ENCODE data around the gene VPS26C.

DNA sequence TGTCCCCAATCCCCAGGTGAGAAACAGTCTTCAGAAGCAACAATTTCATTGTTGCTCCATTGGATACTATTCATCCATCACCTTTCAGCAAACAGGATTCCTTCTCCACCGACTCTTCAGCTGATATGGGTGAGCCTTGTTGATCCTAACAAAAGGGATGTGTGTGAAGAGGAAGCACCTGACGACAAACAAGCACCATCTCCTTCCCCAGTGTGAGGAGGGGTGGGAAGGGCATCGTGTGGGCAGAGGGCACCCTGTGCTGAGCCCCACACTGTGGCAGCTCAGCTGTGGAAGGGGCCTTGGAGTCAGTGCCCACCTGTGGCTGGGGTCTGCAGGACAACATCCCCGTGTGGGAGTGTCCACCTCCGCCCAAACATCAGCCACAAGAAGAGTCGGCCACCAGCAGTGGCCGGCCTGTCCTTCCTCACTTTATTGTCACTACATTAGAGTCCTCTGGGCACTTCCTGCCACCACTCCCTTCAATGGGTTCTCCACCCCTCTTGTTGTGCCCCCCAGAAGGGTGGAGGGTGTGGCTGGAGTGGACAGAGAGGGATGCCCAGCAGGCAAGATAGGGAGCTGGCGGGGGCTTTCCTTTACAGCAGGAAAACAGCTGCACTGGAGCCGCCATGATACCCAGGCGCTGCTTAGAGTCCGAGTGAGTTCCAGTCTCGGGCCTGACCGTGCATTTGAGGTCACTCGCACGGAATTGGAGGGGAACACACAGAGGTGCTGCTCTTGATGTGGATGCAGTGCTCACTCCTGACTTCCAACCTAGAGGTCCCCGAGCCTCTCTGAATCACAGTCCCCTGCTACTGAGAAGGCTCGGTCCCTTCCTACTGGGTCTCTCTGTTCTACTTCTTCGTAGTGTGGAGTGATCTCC, 40.9 kb downstream of the VPS26C start:
- no peak for TF ChIP-seq MAX (IDR thresholded peaks at IDR 0.05)
- TF ChIP-seq POLR2A (IDR thresholded peaks at IDR 0.05; ENCODE audit: low read length), result no peak
- TF ChIP-seq, protein P1, sequence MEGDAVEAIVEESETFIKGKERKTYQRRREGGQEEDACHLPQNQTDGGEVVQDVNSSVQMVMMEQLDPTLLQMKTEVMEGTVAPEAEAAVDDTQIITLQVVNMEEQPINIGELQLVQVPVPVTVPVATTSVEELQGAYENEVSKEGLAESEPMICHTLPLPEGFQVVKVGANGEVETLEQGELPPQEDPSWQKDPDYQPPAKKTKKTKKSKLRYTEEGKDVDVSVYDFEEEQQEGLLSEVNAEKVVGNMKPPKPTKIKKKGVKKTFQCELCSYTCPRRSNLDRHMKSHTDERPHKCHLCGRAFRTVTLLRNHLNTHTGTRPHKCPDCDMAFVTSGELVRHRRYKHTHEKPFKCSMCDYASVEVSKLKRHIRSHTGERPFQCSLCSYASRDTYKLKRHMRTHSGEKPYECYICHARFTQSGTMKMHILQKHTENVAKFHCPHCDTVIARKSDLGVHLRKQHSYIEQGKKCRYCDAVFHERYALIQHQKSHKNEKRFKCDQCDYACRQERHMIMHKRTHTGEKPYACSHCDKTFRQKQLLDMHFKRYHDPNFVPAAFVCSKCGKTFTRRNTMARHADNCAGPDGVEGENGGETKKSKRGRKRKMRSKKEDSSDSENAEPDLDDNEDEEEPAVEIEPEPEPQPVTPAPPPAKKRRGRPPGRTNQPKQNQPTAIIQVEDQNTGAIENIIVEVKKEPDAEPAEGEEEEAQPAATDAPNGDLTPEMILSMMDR (IDR thresholded peaks at IDR 0.05), result no peak
- no peak for TF ChIP-seq RFX5 (IDR thresholded peaks at IDR 0.05)
- TF ChIP-seq CBX8 (IDR thresholded peaks at IDR 0.05), result no peak
- no peak for TF ChIP-seq HDAC2 (IDR thresholded peaks at IDR 0.05)
- TF ChIP-seq, protein P2, sequence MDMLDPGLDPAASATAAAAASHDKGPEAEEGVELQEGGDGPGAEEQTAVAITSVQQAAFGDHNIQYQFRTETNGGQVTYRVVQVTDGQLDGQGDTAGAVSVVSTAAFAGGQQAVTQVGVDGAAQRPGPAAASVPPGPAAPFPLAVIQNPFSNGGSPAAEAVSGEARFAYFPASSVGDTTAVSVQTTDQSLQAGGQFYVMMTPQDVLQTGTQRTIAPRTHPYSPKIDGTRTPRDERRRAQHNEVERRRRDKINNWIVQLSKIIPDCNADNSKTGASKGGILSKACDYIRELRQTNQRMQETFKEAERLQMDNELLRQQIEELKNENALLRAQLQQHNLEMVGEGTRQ (IDR thresholded peaks at IDR 0.05), result no peak
- no peak for TF ChIP-seq EP300 (IDR thresholded peaks at IDR 0.05)
- TF ChIP-seq, protein P3, sequence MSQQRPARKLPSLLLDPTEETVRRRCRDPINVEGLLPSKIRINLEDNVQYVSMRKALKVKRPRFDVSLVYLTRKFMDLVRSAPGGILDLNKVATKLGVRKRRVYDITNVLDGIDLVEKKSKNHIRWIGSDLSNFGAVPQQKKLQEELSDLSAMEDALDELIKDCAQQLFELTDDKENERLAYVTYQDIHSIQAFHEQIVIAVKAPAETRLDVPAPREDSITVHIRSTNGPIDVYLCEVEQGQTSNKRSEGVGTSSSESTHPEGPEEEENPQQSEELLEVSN (IDR thresholded peaks at IDR 0.05; ENCODE audit: borderline replicate concordance, low read depth), result no peak
- TF ChIP-seq ZC3H11A (IDR thresholded peaks at IDR 0.05), result no peak
- no peak for TF ChIP-seq CHD2 (IDR thresholded peaks at IDR 0.05; ENCODE audit: low read length, partially characterized antibody)
- TF ChIP-seq RAD21 (conservative IDR thresholded peaks at IDR 0.05 in 1 of 2, IDR thresholded peaks at IDR 0.05 in 1 of 2), result no peak
- no peak for TF ChIP-seq ZSCAN20 (CRISPR knock-in tag; IDR thresholded peaks at IDR 0.05)
